Panc1 (cell line): ENCODE data around the gene GFPT2. TPM values are rescaled to one million over a fixed set of nuclear protein-coding genes. Genes with fewer than 3 reads are reported as not detected.
A peak's percentile ranks its signal among the peaks of the same experiment; 100 is the strongest.

Experiments used
- ATAC-seq: fragments of 200-7000 bp; cut with Tn5 transposase; 2 replicates; pipeline ENCODE4 v1.9.1; 2020; ENCODE audit warnings: mild to moderate bottlenecking, moderate library complexity
- BruUV-seq: library from RNA; stranded (reverse); fragments of 400-500 nt; replicated peaks from 2 replicates; lab custom pipeline; 2021; lab: Mats Ljungman, UMichigan
- CTCF ChIA-PET: fragments of 300-600 bp; sonication (Branson Sonifier 250); formaldehyde crosslinking; loops from one replicate; lab custom pipeline; 2022; ENCODE audit warnings: antibody characterized with exemption; lab: Charles Lee
- POLR2A ChIA-PET: fragments of 300-600 bp; sonication (Branson Sonifier 250); formaldehyde crosslinking; loops from one replicate; lab custom pipeline; 2022; ENCODE audit warnings: antibody characterized with exemption; lab: Charles Lee
- DNase-seq: peaks from one replicate; pipeline ENCODE4 v3.0.0-alpha.2; 2010; ENCODE audit warnings: low read depth, low spot score
- H3K27ac ChIP-seq: 2 replicates; pipeline ENCODE4 v1.5.1; 2011; ENCODE audit warnings: mild to moderate bottlenecking, low read length, inconsistent platforms
- H3K27me3 ChIP-seq: fragments of 200-500 bp; sonication (Bioruptor generic); 2 replicates; pipeline ENCODE4 v1.6.0; 2014; ENCODE audit warnings: low read length, inconsistent platforms; ENCODE audit not compliant: control insufficient read depth, insufficient read depth
- H3K36me3 ChIP-seq: fragments of 200-500 bp; sonication (Bioruptor generic); 2 replicates; pipeline ENCODE4 v1.5.1; 2014; ENCODE audit warnings: inconsistent platforms, mild to moderate bottlenecking, low read length, moderate library complexity; ENCODE audit not compliant: control insufficient read depth, insufficient read depth
- H3K4me1 ChIP-seq: 2 replicates; pipeline ENCODE4 v1.5.1; 2011; ENCODE audit warnings: inconsistent platforms, mild to moderate bottlenecking, low read length, moderate library complexity; ENCODE audit not compliant: control insufficient read depth, insufficient read depth
- H3K4me3 ChIP-seq, 2 experiments: 2 replicates each; pipeline ENCODE4 v1.5.1; 2011 to 2012; ENCODE audit warnings: low read depth in 2 of 2, low read length in 2 of 2, mild to moderate bottlenecking in 2 of 2, inconsistent platforms in 1 of 2, moderate library complexity in 1 of 2
- H3K9me3 ChIP-seq: fragments of 200-500 bp; sonication (Bioruptor generic); 2 replicates; pipeline ENCODE4 v1.5.1; 2014; ENCODE audit warnings: low read depth, mild to moderate bottlenecking, inconsistent platforms, low read length, moderate library complexity; ENCODE audit not compliant: control insufficient read depth, insufficient read depth
- POLR2AphosphoS5 ChIP-seq: IDR thresholded peaks from 2 replicates; pipeline ENCODE4 v1.6.1; 2012; ENCODE audit warnings: mild to moderate bottlenecking, low read depth, low read length, moderate library complexity
- SIN3A ChIP-seq: IDR thresholded peaks from 2 replicates; pipeline ENCODE4 v1.6.1; 2012; ENCODE audit warnings: low read depth, mild to moderate bottlenecking, low read length, moderate library complexity, borderline replicate concordance; ENCODE audit not compliant: insufficient read depth
- TCF7L2 ChIP-seq: IDR thresholded peaks from 2 replicates; pipeline ENCODE4 v1.6.1; 2011; ENCODE audit warnings: mild to moderate bottlenecking, low read depth, low read length, inconsistent platforms
- in situ Hi-C: cut with HindIII; loops from 2 replicates; pipeline ENCODE4 v1.10.0; 2016; ENCODE audit warnings: low sequenced_read_pairs, low pct_unique_long_range_greater_than_20kb
- intact Hi-C: fragments of 100-400 bp; cut with micrococcal nuclease; formaldehyde crosslinking; loops from one replicate; pipeline ENCODE4 v1.10.0; 2022; ENCODE audit not compliant: unreplicated experiment
- total RNA-seq: library from RNA; stranded (reverse); gene quantifications from one replicate; pipeline ENCODE4 v1.2.1, GENCODE V29; 2021; ENCODE audit not compliant: unreplicated experiment
- TF ChIP-seq, protein P1 (sequence below), 2 experiments: IDR thresholded peaks; 2 replicates each; pipeline ENCODE4 v1.6.1; 2011 to 2012; ENCODE audit warnings: low read depth in 2 of 2, control low read depth in 1 of 2, low read length in 1 of 2, mild to moderate bottlenecking in 1 of 2, moderate library complexity in 1 of 2; ENCODE audit not compliant: insufficient read depth in 1 of 2
- TF ChIP-seq, protein P2 (sequence below): fragments of 450-650 bp; IDR thresholded peaks from 2 replicates; pipeline ENCODE4 v1.5.1; 2017; ENCODE audit warnings: mild to moderate bottlenecking

Gene GFPT2
- total RNA-seq, 1 experiment from 2014 or later, result 2.1 TPM

GRCh38 chr5:180352116-180353047, 754 bp downstream of the GFPT2 start:
- Histone ChIP-seq H3K4me1 (no peaks in the 10 kb centered on the region), H3K27me3 (peaks cover 5% of the 10 kb centered on the region; the same call in 1 of the 2 replicates), H3K9me3 (no peaks in the 10 kb centered on the region), H3K36me3 (no peaks in the 10 kb centered on the region), H3K4me3 (peak overlapping the region; percentile 59 to 76), H3K27ac (no peak overlapping the region)
- no TSS peak for BruUV-seq
- ATAC-seq (peak; percentile 20), DNase-seq (no peak)
- POLR2A ChIA-PET, result no interaction called here
- TF ChIP-seq, protein P1, sequence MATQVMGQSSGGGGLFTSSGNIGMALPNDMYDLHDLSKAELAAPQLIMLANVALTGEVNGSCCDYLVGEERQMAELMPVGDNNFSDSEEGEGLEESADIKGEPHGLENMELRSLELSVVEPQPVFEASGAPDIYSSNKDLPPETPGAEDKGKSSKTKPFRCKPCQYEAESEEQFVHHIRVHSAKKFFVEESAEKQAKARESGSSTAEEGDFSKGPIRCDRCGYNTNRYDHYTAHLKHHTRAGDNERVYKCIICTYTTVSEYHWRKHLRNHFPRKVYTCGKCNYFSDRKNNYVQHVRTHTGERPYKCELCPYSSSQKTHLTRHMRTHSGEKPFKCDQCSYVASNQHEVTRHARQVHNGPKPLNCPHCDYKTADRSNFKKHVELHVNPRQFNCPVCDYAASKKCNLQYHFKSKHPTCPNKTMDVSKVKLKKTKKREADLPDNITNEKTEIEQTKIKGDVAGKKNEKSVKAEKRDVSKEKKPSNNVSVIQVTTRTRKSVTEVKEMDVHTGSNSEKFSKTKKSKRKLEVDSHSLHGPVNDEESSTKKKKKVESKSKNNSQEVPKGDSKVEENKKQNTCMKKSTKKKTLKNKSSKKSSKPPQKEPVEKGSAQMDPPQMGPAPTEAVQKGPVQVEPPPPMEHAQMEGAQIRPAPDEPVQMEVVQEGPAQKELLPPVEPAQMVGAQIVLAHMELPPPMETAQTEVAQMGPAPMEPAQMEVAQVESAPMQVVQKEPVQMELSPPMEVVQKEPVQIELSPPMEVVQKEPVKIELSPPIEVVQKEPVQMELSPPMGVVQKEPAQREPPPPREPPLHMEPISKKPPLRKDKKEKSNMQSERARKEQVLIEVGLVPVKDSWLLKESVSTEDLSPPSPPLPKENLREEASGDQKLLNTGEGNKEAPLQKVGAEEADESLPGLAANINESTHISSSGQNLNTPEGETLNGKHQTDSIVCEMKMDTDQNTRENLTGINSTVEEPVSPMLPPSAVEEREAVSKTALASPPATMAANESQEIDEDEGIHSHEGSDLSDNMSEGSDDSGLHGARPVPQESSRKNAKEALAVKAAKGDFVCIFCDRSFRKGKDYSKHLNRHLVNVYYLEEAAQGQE (IDR thresholded peaks at IDR 0.05; ENCODE audit: insufficient read depth in 1 of 2, low read depth in 2 of 2, low read length in 1 of 2), result no peak
- no peak for TF ChIP-seq TCF7L2
- no peak for TF ChIP-seq POLR2AphosphoS5
- TF ChIP-seq, protein P2, sequence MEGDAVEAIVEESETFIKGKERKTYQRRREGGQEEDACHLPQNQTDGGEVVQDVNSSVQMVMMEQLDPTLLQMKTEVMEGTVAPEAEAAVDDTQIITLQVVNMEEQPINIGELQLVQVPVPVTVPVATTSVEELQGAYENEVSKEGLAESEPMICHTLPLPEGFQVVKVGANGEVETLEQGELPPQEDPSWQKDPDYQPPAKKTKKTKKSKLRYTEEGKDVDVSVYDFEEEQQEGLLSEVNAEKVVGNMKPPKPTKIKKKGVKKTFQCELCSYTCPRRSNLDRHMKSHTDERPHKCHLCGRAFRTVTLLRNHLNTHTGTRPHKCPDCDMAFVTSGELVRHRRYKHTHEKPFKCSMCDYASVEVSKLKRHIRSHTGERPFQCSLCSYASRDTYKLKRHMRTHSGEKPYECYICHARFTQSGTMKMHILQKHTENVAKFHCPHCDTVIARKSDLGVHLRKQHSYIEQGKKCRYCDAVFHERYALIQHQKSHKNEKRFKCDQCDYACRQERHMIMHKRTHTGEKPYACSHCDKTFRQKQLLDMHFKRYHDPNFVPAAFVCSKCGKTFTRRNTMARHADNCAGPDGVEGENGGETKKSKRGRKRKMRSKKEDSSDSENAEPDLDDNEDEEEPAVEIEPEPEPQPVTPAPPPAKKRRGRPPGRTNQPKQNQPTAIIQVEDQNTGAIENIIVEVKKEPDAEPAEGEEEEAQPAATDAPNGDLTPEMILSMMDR, result no peak
- TF ChIP-seq SIN3A, result no peak
- CTCF ChIA-PET, result interaction anchor here (0.6 to 0.7 kb wide), 2 partner anchors 59 to 338 kb away, joined by 4 to 9 read pairs; no protein-coding TSS in a partner anchor
- in situ Hi-C loops, result no loop called here
- intact Hi-C loops, result no loop called here

- POLR2A ChIA-PET, result no interaction called here
- intact Hi-C loops, result no loop called here
- Histone ChIP-seq H3K4me3 (no peak overlapping the region), H3K4me1 (no peaks in the 10 kb centered on the region), H3K27ac (no peak overlapping the region), H3K36me3 (no peaks in the 10 kb centered on the region), H3K27me3 (peaks cover 5% of the 10 kb centered on the region; the same call in 1 of the 2 replicates), H3K9me3 (no peaks in the 10 kb centered on the region)
- CTCF ChIA-PET, result no interaction called here
- in situ Hi-C loops, result no loop called here
- ATAC-seq, result no peak
- no peak for DNase-seq
- no TSS peak for BruUV-seq
- TF ChIP-seq, protein P2, result no peak
- TF ChIP-seq TCF7L2 (no peak), POLR2AphosphoS5 (no peak), SIN3A (no peak)
- TF ChIP-seq, protein P1 (IDR thresholded peaks at IDR 0.05; ENCODE audit: insufficient read depth in 1 of 2, low read depth in 2 of 2, low read length in 1 of 2), result no peak
These were observed 2.2 kb downstream of the GFPT2 start for GRCh38 chr5:180350711-180351465.
